ENCODE data around the gene DALRD3. TPM values are rescaled to one million over a fixed set of nuclear protein-coding genes. Genes with fewer than 3 reads are reported as not detected.

DALRD3 gene
- polyA plus RNA-seq (ENCODE audit: insufficient read depth in 1 of 5, insufficient read length in 5 of 5, low replicate concordance in 1 of 5) = 10 to 100 TPM; 51.7 to 64.7 (median 61.2) TPM
- long read RNA-seq, donor 1, transcript DALRD3-202 (12 exons, 1,739 nt) = major isoform, 9 of 11 reads
- long read RNA-seq, donor 1, partial matches to known transcripts = 0 of 11 reads
- long read RNA-seq, donor 1, other reads (novel, unspliced or antisense) = 0 of 11 reads
- long read RNA-seq, donor 2, partial matches to known transcripts = 0 of 2 reads
- long read RNA-seq, donor 2, other reads (novel, unspliced or antisense) = 0 of 2 reads
- long read RNA-seq, donor 3, partial matches to known transcripts = 230 of 266 reads
- long read RNA-seq, donor 3, other reads (novel, unspliced or antisense) = 30 of 266 reads
- long read RNA-seq, donor 4, partial matches to known transcripts = 57 of 170 reads
- long read RNA-seq, donor 4, other reads (novel, unspliced or antisense) = 112 of 170 reads
- long read RNA-seq, donor 5, partial matches to known transcripts = 289 of 295 reads
- long read RNA-seq, donor 5, other reads (novel, unspliced or antisense) = 0 of 295 reads
- long read RNA-seq, donor 6, transcript DALRD3-202 (12 exons, 1,739 nt) = major isoform, 6 of 249 reads
- long read RNA-seq, donor 6, partial matches to known transcripts = 87 of 249 reads
- long read RNA-seq, donor 6, other reads (novel, unspliced or antisense) = 153 of 249 reads
- long read RNA-seq, donor 7, partial matches to known transcripts = 261 of 300 reads
- long read RNA-seq, donor 7, other reads (novel, unspliced or antisense) = 35 of 300 reads
- long read RNA-seq, donor 8, partial matches to known transcripts = 102 of 113 reads
- long read RNA-seq, donor 8, other reads (novel, unspliced or antisense) = 6 of 113 reads

GRCh38 chr3:49017971-49018706 is at the start of gene DALRD3:
DALRD3 (minus strand) TSS chr3:49018580; CDS start chr3:49018564, 16 bp downstream.
- peak; percentile 66 to 78 for DNase-seq

GRCh38 chr3:49058011-49058410 is 39.6 kb upstream of the DALRD3 start:
- DNase-seq = no peak

- DNase-seq = no peak
These were observed 38.9 kb upstream of the DALRD3 start for GRCh38 chr3:49057268-49057667.

- DNase-seq = no peak
These were observed 36.0 kb upstream of the DALRD3 start for GRCh38 chr3:49054344-49054862.

- no peak for DNase-seq
These were observed 35.2 kb upstream of the DALRD3 start for GRCh38 chr3:49053543-49053942.

GRCh38 chr3:49035281-49035680 is 16.9 kb upstream of the DALRD3 start:
- no peak for DNase-seq

- no peak for DNase-seq
These were observed 16.3 kb upstream of the DALRD3 start for GRCh38 chr3:49034650-49035049.

GRCh38 chr3:49032646-49033304 is 14.4 kb upstream of the DALRD3 start:
- no peak for DNase-seq

GRCh38 chr3:49030321-49030720 is 11.9 kb upstream of the DALRD3 start:
- no peak for DNase-seq

- no peak for DNase-seq
These were observed 11.1 kb upstream of the DALRD3 start for GRCh38 chr3:49029563-49029884.

- DNase-seq = peak; percentile 96 to 97
These were observed 10.5 kb upstream of the DALRD3 start, which contains the start of gene IMPDH2 for GRCh38 chr3:49028673-49029562. IMPDH2 (minus strand) TSS chr3:49029398; CDS start chr3:49029350, 48 bp downstream.

- DNase-seq = no peak
These were observed 9.9 kb upstream of the DALRD3 start for GRCh38 chr3:49028298-49028672.

- no peak for DNase-seq
These were observed 9.3 kb upstream of the DALRD3 start for GRCh38 chr3:49027634-49028033.

- no peak for DNase-seq
These were observed 8.2 kb upstream of the DALRD3 start for GRCh38 chr3:49026536-49026935.

GRCh38 chr3:49025793-49026520 is 7.6 kb upstream of the DALRD3 start:
- no peak for DNase-seq

GRCh38 chr3:49025005-49025792 is 6.8 kb upstream of the DALRD3 start:
- DNase-seq = no peak

GRCh38 chr3:49024449-49024848 is 6.1 kb upstream of the DALRD3 start:
- no peak for DNase-seq

- DNase-seq = no peak
These were observed 5.4 kb upstream of the DALRD3 start for GRCh38 chr3:49023775-49024174.
